Natural killer cell (primary cell): Measurements from ENCODE around the gene TNRC6A. TPM values are rescaled to one million over a fixed set of nuclear protein-coding genes. Genes with fewer than 3 reads are reported as not detected.

ENCODE experiments used
- ATAC-seq, 3 donors: fragments of 150-1000 bp in 2 of 3; fragments of 200-7000 bp in 1 of 3; cut with Tn5 transposase; 1 replicate in 1 of 3; 2 replicates in 2 of 3; pipeline ENCODE4 v1.10.0; 2021; ENCODE audit warnings: mild to moderate bottlenecking in 2 of 3, moderate library complexity in 2 of 3
- DNase-seq, 2 donors: peaks; one replicate each; pipeline versions ENCODE4 v3.0.0 to v3.0.0-alpha.2; 2013 to 2021; ENCODE audit warnings: mixed read lengths in 1 of 2
- H3K27ac ChIP-seq: one replicate; pipeline ENCODE4 v1.5.1; 2013; ENCODE audit warnings: mild to moderate bottlenecking, low read length
- H3K27me3 ChIP-seq: one replicate; pipeline ENCODE4 v1.6.1; 2013; ENCODE audit warnings: low read length; ENCODE audit not compliant: control insufficient read depth, insufficient read depth
- H3K36me3 ChIP-seq: one replicate; pipeline ENCODE4 v1.6.1; 2013; ENCODE audit warnings: low read length; ENCODE audit not compliant: control insufficient read depth, insufficient read depth
- H3K4me1 ChIP-seq: one replicate; pipeline ENCODE4 v1.6.1; 2013; ENCODE audit warnings: low read length; ENCODE audit not compliant: control insufficient read depth, insufficient read depth
- H3K4me3 ChIP-seq: one replicate; pipeline ENCODE4 v1.5.1; 2013; ENCODE audit warnings: low read length
- H3K9me3 ChIP-seq: one replicate; pipeline ENCODE4 v1.6.1; 2013; ENCODE audit warnings: low read length; ENCODE audit not compliant: control insufficient read depth, insufficient read depth
- H3K27ac Mint-ChIP-seq, 2 donors: one replicate each; pipeline ENCODE4 v1.8.0; 2022; ENCODE audit warnings: mild to moderate bottlenecking in 2 of 2, mixed read lengths in 2 of 2, moderate library complexity in 1 of 2
- H3K27me3 Mint-ChIP-seq, 2 donors: one replicate each; pipeline ENCODE4 v1.8.0; 2022; ENCODE audit warnings: low read depth in 2 of 2, mixed read lengths in 2 of 2
- H3K36me3 Mint-ChIP-seq: one replicate; pipeline ENCODE4 v1.8.0; 2022; ENCODE audit warnings: mixed read lengths
- H3K4me1 Mint-ChIP-seq, 2 donors: one replicate each; pipeline ENCODE4 v1.8.0; 2022; ENCODE audit warnings: mixed read lengths in 2 of 2
- H3K4me3 Mint-ChIP-seq: one replicate; pipeline ENCODE4 v1.8.0; 2022; ENCODE audit warnings: mild to moderate bottlenecking, moderate library complexity, mixed read lengths
- H3K9me3 Mint-ChIP-seq, 2 donors: one replicate each; pipeline ENCODE4 v1.8.0; 2022; ENCODE audit warnings: mixed read lengths in 2 of 2
- CTCF ChIP-seq: fragments of 200-600 bp; IDR thresholded peaks from one replicate; pipeline ENCODE4 v1.8.0; 2022; ENCODE audit warnings: antibody characterized with exemption
- WGBS: methylation state at CpG from one replicate; pipeline ENCODE4 v1.1.7; 2013; ENCODE audit warnings: missing lambda C conversion rate; ENCODE audit not compliant: insufficient coverage; 5-methylcytosine and 5-hydroxymethylcytosine counted together
- intact Hi-C: fragments of 100-400 bp; cut with micrococcal nuclease; formaldehyde crosslinking; loops from one replicate; pipeline ENCODE4 v1.14.2; 2022
- total RNA-seq, 4 donors: library from RNA; stranded (reverse); fragments of 120-200 nt in 1 of 4; gene quantifications; one replicate each; pipeline versions ENCODE4 v1.2.3 to v1.2.4, GENCODE V29; 2013 to 2022

Gene TNRC6A
- total RNA-seq, 3 donors from 2014 or later (not counting 1 experiment from before 2014, with no cell fraction given): 53.9 to 68.5 (median 66.3) TPM

GRCh38 chr16:24833352-24833751 lies 103.9 kb downstream of the TNRC6A start:
- intact Hi-C loops: no loop called here
- H3K9me3 Mint-ChIP-seq: no peaks in the 10 kb centered on the region

DNA sequence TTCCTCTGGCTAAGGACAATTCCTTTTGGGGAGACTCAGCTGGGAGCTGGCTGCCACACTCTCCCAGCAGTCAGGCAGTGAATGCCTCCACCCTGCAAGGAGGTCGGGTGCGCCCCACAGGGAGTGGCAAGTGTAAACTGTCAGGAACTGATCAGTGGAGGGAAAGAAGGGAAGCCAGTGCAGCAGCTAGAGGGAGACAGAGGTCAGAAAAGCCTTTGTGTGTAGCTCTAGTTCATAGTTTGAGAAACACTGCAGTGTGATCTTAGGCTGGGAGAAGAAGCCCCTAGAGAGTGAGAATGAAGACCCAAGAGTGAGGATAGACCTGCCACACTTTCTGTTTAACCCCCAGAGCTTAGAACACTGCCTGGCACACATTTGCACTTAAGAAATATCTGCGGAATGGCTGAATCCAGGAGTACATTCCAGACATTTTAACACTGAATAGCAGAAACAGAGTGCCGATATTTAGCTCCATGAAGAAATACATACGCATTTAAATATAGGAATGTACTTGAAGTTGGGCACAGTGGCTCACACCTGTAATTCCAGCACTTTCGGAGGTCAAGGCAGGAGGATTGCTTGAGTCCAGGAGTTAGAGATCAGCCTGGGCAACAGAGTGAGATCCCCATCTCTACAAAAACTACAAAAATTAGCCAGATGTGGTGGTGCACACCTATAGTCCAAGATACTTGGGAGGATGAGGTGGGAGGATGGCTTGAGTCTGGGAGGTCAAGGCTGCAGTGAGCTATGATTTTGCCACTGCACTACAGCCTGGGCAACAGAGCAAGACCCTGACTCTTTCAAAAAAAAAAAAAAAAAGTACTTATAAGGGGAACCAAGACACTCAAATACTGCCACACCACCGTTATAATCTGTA lies 105.2 kb downstream of the TNRC6A start:
- no peak for TF ChIP-seq CTCF
- Mint-ChIP-seq H3K27ac (no peak overlapping the region), H3K4me1 (no peaks in the 10 kb centered on the region), H3K36me3 (no peaks in the 10 kb centered on the region), H3K9me3 (no peaks in the 10 kb centered on the region), H3K27me3 (no peaks in the 10 kb centered on the region), H3K4me3 (no peak overlapping the region)
- Histone ChIP-seq H3K4me1 (no peaks in the 10 kb centered on the region), H3K27me3 (no peaks in the 10 kb centered on the region), H3K4me3 (no peak overlapping the region), H3K9me3 (no peaks in the 10 kb centered on the region), H3K36me3 (peaks cover 4% of the 10 kb centered on the region), H3K27ac (no peak overlapping the region)
- 81% methylated on average over 7 of the region's 7 CpGs for WGBS
- intact Hi-C loops: no loop called here
- no peak for DNase-seq
- no peak for ATAC-seq

More at GRCh38 chr16:24833352-24833751, 103.9 kb downstream of the TNRC6A start:
- Mint-ChIP-seq H3K4me1 (no peaks in the 10 kb centered on the region), H3K36me3 (no peaks in the 10 kb centered on the region), H3K27ac (no peak overlapping the region), H3K27me3 (no peaks in the 10 kb centered on the region), H3K4me3 (no peak overlapping the region)
- no peak overlapping the region for H3K4me3 ChIP-seq
- DNase-seq: no peak
- WGBS: 85% methylated on average over 6 of the region's 6 CpGs
- H3K27me3 ChIP-seq: no peaks in the 10 kb centered on the region
- peaks cover 12% of the 10 kb centered on the region for H3K36me3 ChIP-seq
- H3K27ac ChIP-seq: no peak overlapping the region
- no peak for ATAC-seq
- H3K9me3 ChIP-seq: no peaks in the 10 kb centered on the region
- TF ChIP-seq CTCF: no peak
- no peaks in the 10 kb centered on the region for H3K4me1 ChIP-seq

DNA sequence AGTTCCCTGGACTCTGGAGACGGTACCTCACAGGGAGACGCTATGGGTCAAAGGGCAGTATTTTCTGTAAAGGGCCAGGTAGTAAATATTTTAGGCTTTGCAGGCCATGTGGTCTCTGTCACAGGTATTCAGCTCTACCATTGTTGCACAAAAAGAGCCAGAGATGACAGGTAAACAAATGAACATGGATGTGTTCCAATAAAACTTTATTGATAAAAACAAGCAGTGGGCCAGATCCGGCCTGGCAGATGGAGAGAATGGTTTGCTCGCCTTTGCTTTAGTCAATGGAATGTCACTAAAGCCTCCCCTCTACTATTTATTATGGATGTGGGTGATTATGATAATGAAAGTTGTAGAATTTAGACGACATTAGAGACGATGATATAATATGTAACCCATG lies 107.4 kb downstream of the TNRC6A start:
- TF ChIP-seq CTCF: no peak
- Histone ChIP-seq H3K27me3 (no peaks in the 10 kb centered on the region), H3K4me1 (no peaks in the 10 kb centered on the region), H3K4me3 (no peak overlapping the region), H3K36me3 (no peaks in the 10 kb centered on the region), H3K9me3 (no peaks in the 10 kb centered on the region), H3K27ac (no peak overlapping the region)
- H3K4me3 Mint-ChIP-seq: no peak overlapping the region
- DNase-seq (no peak), ATAC-seq (no peak)
- intact Hi-C loops: no loop called here
- H3K27ac Mint-ChIP-seq: no peak overlapping the region
- no peaks in the 10 kb centered on the region for H3K9me3 Mint-ChIP-seq
- H3K4me1 Mint-ChIP-seq: no peaks in the 10 kb centered on the region
- WGBS: 86% methylated on average over 5 of the region's 6 CpGs
- no peaks in the 10 kb centered on the region for H3K27me3 Mint-ChIP-seq
- no peaks in the 10 kb centered on the region for H3K36me3 Mint-ChIP-seq
